HCT116 (cell line): Measurements from ENCODE around the gene GPI. TPM values are rescaled to one million over a fixed set of nuclear protein-coding genes. Genes with fewer than 3 reads are reported as not detected.

ENCODE experiments used
- ATAC-seq: fragments of 200-7000 bp; cut with Tn5 transposase; 2 replicates; pipeline ENCODE4 v1.9.1; 2020; ENCODE audit warnings: mild to moderate bottlenecking, moderate library complexity
- BruUV-seq: library from RNA; stranded (reverse); fragments of 400-500 nt; replicated peaks from 2 replicates; lab custom pipeline; 2021; lab: Mats Ljungman, UMichigan
- CTCF ChIA-PET: fragments of 300-600 bp; sonication (Branson Sonifier 250); formaldehyde crosslinking; loops from one replicate; lab custom pipeline; 2021; ENCODE audit warnings: antibody characterized with exemption; lab: Charles Lee
- POLR2A ChIA-PET: fragments of 300-600, 350-600 bp; sonication (Branson Sonifier 250); formaldehyde crosslinking; loops from one replicate; lab custom pipeline; 2021; ENCODE audit warnings: antibody characterized with exemption; lab: Charles Lee
- RAD21 ChIA-PET, 2 experiments: fragments of 300-600 bp; sonication (Branson Sonifier 250); formaldehyde crosslinking; loops; one replicate each; lab custom pipeline; 2023; ENCODE audit warnings: low total read pairs in 2 of 2; ENCODE audit not compliant: uncharacterized antibody in 2 of 2, unreplicated experiment in 2 of 2, low non-redundant PET in 1 of 2; lab: Charles Lee
- DNase-seq: peaks from one replicate; pipeline ENCODE4 v3.0.0-alpha.2; 2010; ENCODE audit warnings: low read depth, low spot score
- H2AFZ ChIP-seq: fragments of 200-600 bp; shearing (Covaris generic), sonication (generic); 2 replicates; pipeline ENCODE4 v1.6.1; 2017; ENCODE audit warnings: low read depth, mixed run types, mixed read lengths, antibody characterized with exemption, low read length; ENCODE audit not compliant: poor library complexity, severe bottlenecking
- H3K27ac ChIP-seq: 2 replicates; pipeline ENCODE4 v1.5.1; 2012; ENCODE audit warnings: low read depth, low read length
- H3K27me3 ChIP-seq: fragments of 200-600 bp; sonication (generic); 2 replicates; pipeline ENCODE4 v1.6.1; 2016; ENCODE audit warnings: mixed run types, low read length, mixed read lengths; ENCODE audit not compliant: insufficient read depth
- H3K36me3 ChIP-seq, 2 experiments: fragments of 200-500 bp in 1 of 2; fragments of 200-600 bp in 1 of 2; sonication (Bioruptor generic) in 1 of 2; sonication (generic) in 1 of 2; 2 replicates each; pipeline versions ENCODE4 v1.5.1 to v1.6.1; 2014 to 2016; ENCODE audit warnings: low read length in 2 of 2, inconsistent platforms in 1 of 2, mixed read lengths in 1 of 2, mixed run types in 1 of 2; ENCODE audit not compliant: insufficient read depth in 2 of 2, control insufficient read depth in 1 of 2
- H3K4me1 ChIP-seq, 2 experiments: fragments of 200-600 bp in 1 of 2; sonication (generic) in 1 of 2; 2 replicates each; pipeline versions ENCODE4 v1.5.1 to v1.6.1; 2012 to 2017; ENCODE audit warnings: low read length in 2 of 2, inconsistent platforms in 1 of 2, mild to moderate bottlenecking in 1 of 2, mixed read lengths in 1 of 2, mixed run types in 1 of 2, moderate library complexity in 1 of 2; ENCODE audit not compliant: insufficient read depth in 2 of 2, control insufficient read depth in 1 of 2
- H3K4me2 ChIP-seq: fragments of 200-600 bp; sonication (generic); 2 replicates; pipeline ENCODE4 v1.6.1; 2017; ENCODE audit warnings: mixed run types, low read length, mixed read lengths
- H3K4me3 ChIP-seq, 2 experiments: fragments of 200-600 bp in 1 of 2; sonication (generic) in 1 of 2; replicated peaks in 1 of 2; 2 replicates each; pipeline ENCODE4 v1.5.1; 2011 to 2016; ENCODE audit warnings: low read length in 2 of 2, control low read depth in 1 of 2, low read depth in 1 of 2, mild to moderate bottlenecking in 1 of 2, mixed read lengths in 1 of 2, mixed run types in 1 of 2
- H3K79me2 ChIP-seq: fragments of 200-600 bp; sonication (generic); 2 replicates; pipeline ENCODE4 v1.6.1; 2017; ENCODE audit warnings: mild to moderate bottlenecking, mixed run types, low read length, moderate library complexity, mixed read lengths; ENCODE audit not compliant: insufficient read depth
- H3K9ac ChIP-seq: fragments of 200-600 bp; sonication (generic); 2 replicates; pipeline ENCODE4 v1.6.1; 2016; ENCODE audit warnings: low read length, mixed read lengths
- H3K9me2 ChIP-seq: fragments of 200-600 bp; sonication (generic), shearing (Covaris generic); 2 replicates; pipeline ENCODE4 v1.6.1; 2017; ENCODE audit warnings: mixed run types, mild to moderate bottlenecking, moderate library complexity; ENCODE audit not compliant: insufficient read depth
- H3K9me3 ChIP-seq, 2 experiments: fragments of 200-500 bp in 1 of 2; fragments of 200-600 bp in 1 of 2; sonication (Bioruptor generic) in 1 of 2; sonication (generic) in 1 of 2; 2 replicates each; pipeline ENCODE4 v1.6.1; 2014 to 2017; ENCODE audit warnings: low read length in 2 of 2, mixed read lengths in 2 of 2, inconsistent platforms in 1 of 2, low read depth in 1 of 2, mild to moderate bottlenecking in 1 of 2, mixed run types in 1 of 2, moderate library complexity in 1 of 2; ENCODE audit not compliant: control insufficient read depth in 1 of 2, insufficient read depth in 1 of 2
- H4K20me1 ChIP-seq: fragments of 200-600 bp; sonication (generic), shearing (Covaris generic); 2 replicates; pipeline ENCODE4 v1.6.1; 2017; ENCODE audit warnings: mixed run types, mild to moderate bottlenecking, moderate library complexity; ENCODE audit not compliant: insufficient read depth
- CBX3 ChIP-seq: IDR thresholded peaks from 2 replicates; pipeline ENCODE4 v1.6.1; 2012; ENCODE audit warnings: low read depth
- CEBPB ChIP-seq: IDR thresholded peaks from 2 replicates; pipeline ENCODE4 v1.6.1; 2012; ENCODE audit warnings: low read depth
- JUND ChIP-seq: IDR thresholded peaks from 2 replicates; pipeline ENCODE4 v1.6.1; 2012
- REST ChIP-seq: IDR thresholded peaks from 2 replicates; pipeline ENCODE4 v1.6.1; 2012; ENCODE audit warnings: low read depth
- SIN3A ChIP-seq: IDR thresholded peaks from 2 replicates; pipeline ENCODE4 v1.6.1; 2012; ENCODE audit warnings: low read depth
- YY1 ChIP-seq: IDR thresholded peaks from 2 replicates; pipeline ENCODE4 v1.6.1; 2011; ENCODE audit warnings: low read length, low read depth, moderate library complexity, mild to moderate bottlenecking; ENCODE audit not compliant: insufficient replicate concordance; ENCODE audit errors: extremely low read depth
- ZNF274 ChIP-seq: fragments of 200-500 bp; sonication (Bioruptor generic); IDR thresholded peaks from 2 replicates; pipeline ENCODE4 v1.6.1; 2014; ENCODE audit warnings: mild to moderate bottlenecking, low read depth, low read length, inconsistent platforms
- intact Hi-C: fragments of 100-400 bp; cut with micrococcal nuclease; formaldehyde crosslinking; loops from 2 replicates; pipeline ENCODE4 v1.10.0; 2022
- total RNA-seq: library from RNA; stranded (reverse); gene quantifications from one replicate; pipeline ENCODE4 v1.2.1, GENCODE V29; 2021; ENCODE audit not compliant: unreplicated experiment
- TF ChIP-seq, protein P1 (sequence below): IDR thresholded peaks from 2 replicates; pipeline ENCODE4 v1.6.1; 2012
- TF ChIP-seq, protein P2 (sequence below): IDR thresholded peaks from 2 replicates; pipeline ENCODE4 v1.6.1; 2012

The GPI gene
- total RNA-seq, 1 experiment from 2014 or later, result 787 TPM

- TF ChIP-seq YY1 (no peak), CBX3 (no peak)
- TF ChIP-seq, protein P1, sequence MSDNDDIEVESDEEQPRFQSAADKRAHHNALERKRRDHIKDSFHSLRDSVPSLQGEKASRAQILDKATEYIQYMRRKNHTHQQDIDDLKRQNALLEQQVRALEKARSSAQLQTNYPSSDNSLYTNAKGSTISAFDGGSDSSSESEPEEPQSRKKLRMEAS, result no peak
- TF ChIP-seq, all 23 proteins: peak for 0
These were observed 32.8 kb upstream of the GPI start (continued) for GRCh38 chr19:34332027-34332760.

- H3K4me2 ChIP-seq, result no peak overlapping the region
- ATAC-seq, result no peak
- peaks cover 0 to 4% of the 10 kb centered on the region in 2 experiments; a peak in 1 of 4 replicates for H3K4me1 ChIP-seq
- H3K9me2 ChIP-seq, result no peaks in the 10 kb centered on the region
- H3K79me2 ChIP-seq, result no peaks in the 10 kb centered on the region
- no peak overlapping the region for H3K9ac ChIP-seq
- H3K27me3 ChIP-seq, result no peaks in the 10 kb centered on the region
- no peaks in the 10 kb centered on the region for H3K9me3 ChIP-seq
- POLR2A ChIA-PET, result no interaction called here
- H3K4me3 ChIP-seq, result no peak overlapping the region
- no peak overlapping the region for H3K27ac ChIP-seq
- intact Hi-C loops, result loop anchor here (5.0 kb wide), 1 partner anchor 94 kb away; no protein-coding TSS in a partner anchor
- H2AFZ ChIP-seq, result no peak overlapping the region
- TF ChIP-seq SIN3A (no peak), REST (no peak), JUND (no peak), ZNF274 (no peak), CEBPB (no peak)
- TF ChIP-seq, protein P2, sequence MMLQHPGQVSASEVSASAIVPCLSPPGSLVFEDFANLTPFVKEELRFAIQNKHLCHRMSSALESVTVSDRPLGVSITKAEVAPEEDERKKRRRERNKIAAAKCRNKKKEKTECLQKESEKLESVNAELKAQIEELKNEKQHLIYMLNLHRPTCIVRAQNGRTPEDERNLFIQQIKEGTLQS, result no peak
- TF ChIP-seq, all 23 proteins: peak for 0
- RAD21 ChIA-PET, result no interaction called here
- peaks cover 4 to 14% of the 10 kb centered on the region in 2 experiments; a peak in 3 of 4 replicates for H3K36me3 ChIP-seq
- no peaks in the 10 kb centered on the region for H4K20me1 ChIP-seq
- DNase-seq, result no peak
- CTCF ChIA-PET, result no interaction called here
- no TSS peak for BruUV-seq
These were observed 29.1 kb upstream of the GPI start for GRCh38 chr19:34335914-34336313.
